Glutamatergic neuron (in vitro differentiated cells): ENCODE measurements around the gene AGTR1. TPM values are rescaled to one million over a fixed set of nuclear protein-coding genes. Genes with fewer than 3 reads are reported as not detected.

Experiments used
- DNase-seq: peaks from one replicate; pipeline ENCODE4 v3.0.0; 2022
- H3K27ac Mint-ChIP-seq: one replicate; pipeline ENCODE4 v1.8.0; 2020; ENCODE audit warnings: mild to moderate bottlenecking, mixed read lengths, inconsistent platforms; ENCODE audit not compliant: unreplicated experiment
- H3K27me3 Mint-ChIP-seq: one replicate; pipeline ENCODE4 v1.8.0; 2020; ENCODE audit warnings: mild to moderate bottlenecking, moderate library complexity, mixed read lengths, inconsistent platforms; ENCODE audit not compliant: unreplicated experiment
- H3K36me3 Mint-ChIP-seq: one replicate; pipeline ENCODE4 v1.8.0; 2020; ENCODE audit warnings: mild to moderate bottlenecking, mixed read lengths, inconsistent platforms; ENCODE audit not compliant: unreplicated experiment
- H3K4me1 Mint-ChIP-seq: one replicate; pipeline ENCODE4 v1.8.0; 2020; ENCODE audit warnings: mild to moderate bottlenecking, low read depth, mixed read lengths, inconsistent platforms; ENCODE audit not compliant: unreplicated experiment
- H3K4me3 Mint-ChIP-seq: one replicate; pipeline ENCODE4 v1.8.0; 2020; ENCODE audit warnings: mild to moderate bottlenecking, mixed read lengths, inconsistent platforms; ENCODE audit not compliant: unreplicated experiment
- H3K9me3 Mint-ChIP-seq: one replicate; pipeline ENCODE4 v1.8.0; 2020; ENCODE audit warnings: mild to moderate bottlenecking, moderate library complexity, mixed read lengths, inconsistent platforms; ENCODE audit not compliant: unreplicated experiment
- long read RNA-seq: library from polyadenylated mRNA; unstranded; transcript quantifications from one replicate; pipeline ENCODE4 v2.0.0, GENCODE V29; 2020; ENCODE audit not compliant: unreplicated experiment
- total RNA-seq: library from RNA; stranded (reverse); fragmentation: NEBNext Ultra II Directional; extraction: Animal tissue kit (Norgen Biotek cat#: 25700); gene quantifications from one replicate; pipeline ENCODE4 v1.2.1, GENCODE V29; 2021; ENCODE audit not compliant: unreplicated experiment
- TF ChIP-seq, protein P1 (sequence below): fragments of 200-600 bp; sonication (generic); IDR thresholded peaks from one replicate; pipeline ENCODE4 v1.5.0; 2021; ENCODE audit not compliant: partially characterized antibody, unreplicated experiment

The AGTR1 gene
- not detected for total RNA-seq
- long read RNA-seq, partial matches to known transcripts = 0 of 1 reads
- long read RNA-seq, other reads (novel, unspliced or antisense) = 1 of 1 reads

- H3K27me3 Mint-ChIP-seq = no peaks in the 10 kb centered on the region
- no peaks in the 10 kb centered on the region for H3K9me3 Mint-ChIP-seq
- TF ChIP-seq, protein P1, sequence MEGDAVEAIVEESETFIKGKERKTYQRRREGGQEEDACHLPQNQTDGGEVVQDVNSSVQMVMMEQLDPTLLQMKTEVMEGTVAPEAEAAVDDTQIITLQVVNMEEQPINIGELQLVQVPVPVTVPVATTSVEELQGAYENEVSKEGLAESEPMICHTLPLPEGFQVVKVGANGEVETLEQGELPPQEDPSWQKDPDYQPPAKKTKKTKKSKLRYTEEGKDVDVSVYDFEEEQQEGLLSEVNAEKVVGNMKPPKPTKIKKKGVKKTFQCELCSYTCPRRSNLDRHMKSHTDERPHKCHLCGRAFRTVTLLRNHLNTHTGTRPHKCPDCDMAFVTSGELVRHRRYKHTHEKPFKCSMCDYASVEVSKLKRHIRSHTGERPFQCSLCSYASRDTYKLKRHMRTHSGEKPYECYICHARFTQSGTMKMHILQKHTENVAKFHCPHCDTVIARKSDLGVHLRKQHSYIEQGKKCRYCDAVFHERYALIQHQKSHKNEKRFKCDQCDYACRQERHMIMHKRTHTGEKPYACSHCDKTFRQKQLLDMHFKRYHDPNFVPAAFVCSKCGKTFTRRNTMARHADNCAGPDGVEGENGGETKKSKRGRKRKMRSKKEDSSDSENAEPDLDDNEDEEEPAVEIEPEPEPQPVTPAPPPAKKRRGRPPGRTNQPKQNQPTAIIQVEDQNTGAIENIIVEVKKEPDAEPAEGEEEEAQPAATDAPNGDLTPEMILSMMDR = no peak
- H3K27ac Mint-ChIP-seq = no peak within 1 kb of the TSS
- peak within 1 kb of the TSS; percentile 85 for H3K4me3 Mint-ChIP-seq
- no peaks in the 10 kb centered on the region for H3K36me3 Mint-ChIP-seq
- peaks cover 4% of the 10 kb centered on the region for H3K4me1 Mint-ChIP-seq
- DNase-seq = peak; percentile 74
Measured at GRCh38 chr3:148697306-148698189, at the start of gene AGTR1. AGTR1 (plus strand) TSS chr3:148697903; CDS start chr3:148741036, 43,133 bp downstream.

DNA sequence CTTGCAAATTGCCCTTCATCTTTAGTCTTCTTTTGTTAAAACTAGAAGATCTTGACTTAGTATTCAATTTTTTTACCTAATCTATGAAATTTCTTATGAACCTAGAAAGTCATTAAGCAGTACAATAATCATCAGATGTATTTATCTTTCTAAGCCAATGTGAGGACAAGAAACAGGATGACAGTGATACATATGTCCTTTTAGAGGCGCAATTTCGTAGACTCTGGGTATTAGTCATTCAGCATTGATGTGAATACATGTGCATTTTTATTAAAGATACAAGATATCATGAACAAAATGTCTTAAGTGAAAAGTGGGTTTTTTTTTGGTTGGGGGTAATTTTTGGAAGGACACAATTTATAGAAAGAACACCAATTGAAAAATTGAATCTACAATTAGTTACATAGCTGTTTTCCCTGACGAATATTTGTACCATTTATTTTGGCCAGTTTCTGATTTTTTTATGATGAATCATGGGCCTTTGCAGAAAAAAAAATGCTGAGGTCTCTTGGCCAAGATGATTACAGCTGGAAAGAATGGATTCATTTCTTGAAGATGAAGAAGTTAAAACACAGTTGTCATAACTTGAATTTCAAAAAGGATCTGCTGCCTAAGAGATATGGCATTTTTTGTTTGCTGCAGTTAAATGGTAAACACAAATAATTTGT lies 48.9 kb upstream of the AGTR1 start:
- DNase-seq = no peak
- Mint-ChIP-seq H3K4me3 (no peak overlapping the region), H3K4me1 (no peaks in the 10 kb centered on the region), H3K27ac (no peak overlapping the region), H3K36me3 (no peaks in the 10 kb centered on the region), H3K9me3 (no peaks in the 10 kb centered on the region), H3K27me3 (no peaks in the 10 kb centered on the region)
- TF ChIP-seq, protein P1 = no peak

GRCh38 chr3:148651549-148651948 lies 46.2 kb upstream of the AGTR1 start:
- no peaks in the 10 kb centered on the region for H3K9me3 Mint-ChIP-seq
- H3K36me3 Mint-ChIP-seq = no peaks in the 10 kb centered on the region
- no peak for DNase-seq
- H3K4me1 Mint-ChIP-seq = no peaks in the 10 kb centered on the region
- TF ChIP-seq, protein P1 = no peak
- H3K27ac Mint-ChIP-seq = no peak overlapping the region
- no peak overlapping the region for H3K4me3 Mint-ChIP-seq
- H3K27me3 Mint-ChIP-seq = no peaks in the 10 kb centered on the region

- H3K9me3 Mint-ChIP-seq = no peaks in the 10 kb centered on the region
- no peaks in the 10 kb centered on the region for H3K27me3 Mint-ChIP-seq
- TF ChIP-seq, protein P1 = no peak
- H3K27ac Mint-ChIP-seq = no peak overlapping the region
- H3K4me3 Mint-ChIP-seq = no peak overlapping the region
- H3K36me3 Mint-ChIP-seq = no peaks in the 10 kb centered on the region
- DNase-seq = no peak
- no peaks in the 10 kb centered on the region for H3K4me1 Mint-ChIP-seq
Measured at GRCh38 chr3:148654433-148654832, 43.3 kb upstream of the AGTR1 start.
